Stromal cell of bone marrow (primary cell): ENCODE results near the gene LIMD2.

Source experiments
- DNase-seq: peaks from one replicate; pipeline ENCODE4 v3.0.0-alpha.2; 2012; ENCODE audit warnings: low read depth

The LIMD2 gene

DNA sequence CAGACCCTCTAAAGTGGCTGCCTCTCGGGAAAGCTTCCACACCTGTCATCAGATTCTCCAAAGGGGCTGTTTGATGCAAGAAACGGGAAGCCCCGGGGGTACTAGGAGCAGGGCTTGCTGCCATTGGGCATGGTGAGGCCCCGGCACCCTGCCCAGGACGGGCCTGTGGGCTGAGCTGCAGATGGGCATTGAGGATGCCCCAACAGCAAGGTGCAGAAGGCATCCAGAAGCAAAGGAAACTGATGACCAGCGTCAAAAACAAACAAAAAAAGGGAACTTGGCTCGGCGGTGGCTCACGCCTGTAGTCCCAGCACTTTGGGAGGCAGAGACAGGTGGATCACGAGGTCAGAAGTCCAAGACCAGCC lies 1.5 kb upstream of the LIMD2 start:
- no peak for DNase-seq

- DNase-seq = no peak
Observed at GRCh38 chr17:63700528-63701455, 867 bp upstream of the LIMD2 start.

- DNase-seq = no peak
Observed at GRCh38 chr17:63698886-63699637, 863 bp downstream of the LIMD2 start.

DNA sequence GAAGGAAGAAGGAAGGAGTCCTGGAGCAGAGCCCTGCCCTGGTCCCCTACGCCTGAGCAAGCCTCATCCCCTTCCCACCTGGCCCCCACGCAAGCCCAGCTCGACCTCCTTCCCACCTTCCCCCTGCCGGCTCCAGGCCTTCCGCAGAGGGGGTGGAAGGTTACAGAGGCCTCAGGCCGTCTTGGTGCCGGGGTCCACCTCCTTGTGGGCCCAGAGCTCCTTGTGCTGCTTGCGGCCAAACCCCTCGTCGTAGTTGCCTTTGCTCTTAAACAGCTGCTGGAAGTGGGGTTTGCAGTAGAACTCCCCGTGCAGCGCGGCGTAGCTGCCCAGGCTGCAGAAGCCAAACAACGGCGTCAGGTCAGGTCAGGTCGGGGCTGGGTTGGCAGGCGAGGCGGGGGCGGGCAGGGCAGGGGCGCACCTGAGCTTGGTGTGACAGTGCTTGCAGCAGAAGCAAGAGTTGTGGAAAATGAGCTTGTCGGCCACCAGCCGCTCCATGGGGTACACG lies 1.5 kb downstream of the LIMD2 start:
- no peak for DNase-seq

- DNase-seq = no peak
Observed at GRCh38 chr17:63697341-63698286, 2.3 kb downstream of the LIMD2 start.

DNA sequence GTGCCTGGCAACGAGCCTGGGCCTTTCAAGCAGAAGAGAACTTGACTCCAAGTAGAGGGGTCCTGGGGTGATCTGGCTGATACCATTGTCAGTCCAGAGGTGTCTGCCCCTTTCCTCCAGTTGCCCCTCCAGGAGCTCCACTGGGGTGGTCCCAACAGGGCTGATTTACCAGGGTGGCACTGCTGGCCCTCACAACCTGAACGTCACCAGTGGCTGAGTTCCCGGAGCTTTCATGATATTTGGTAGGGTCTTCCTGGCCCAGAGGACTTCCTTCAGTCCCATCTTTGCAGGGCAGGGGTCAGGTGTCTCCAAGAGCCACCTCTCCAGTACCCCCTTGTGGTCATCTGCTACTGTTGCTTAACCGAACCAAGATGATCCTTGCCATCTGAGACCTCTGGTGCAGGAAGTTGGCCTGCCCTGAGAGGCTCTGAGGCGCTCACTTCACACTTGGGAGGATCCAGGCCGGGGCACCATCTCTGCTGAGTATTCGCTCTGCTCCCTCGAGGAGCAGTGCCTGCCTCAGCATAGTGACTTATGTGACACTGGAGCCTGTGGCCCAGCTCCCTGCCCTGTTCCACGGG lies 3.5 kb downstream of the LIMD2 start:
- DNase-seq = no peak

- no peak for DNase-seq
Observed at GRCh38 chr17:63695889-63696288, 4.0 kb downstream of the LIMD2 start.

- DNase-seq = no peak
Observed at GRCh38 chr17:63694950-63695773, 4.8 kb downstream of the LIMD2 start.

DNA sequence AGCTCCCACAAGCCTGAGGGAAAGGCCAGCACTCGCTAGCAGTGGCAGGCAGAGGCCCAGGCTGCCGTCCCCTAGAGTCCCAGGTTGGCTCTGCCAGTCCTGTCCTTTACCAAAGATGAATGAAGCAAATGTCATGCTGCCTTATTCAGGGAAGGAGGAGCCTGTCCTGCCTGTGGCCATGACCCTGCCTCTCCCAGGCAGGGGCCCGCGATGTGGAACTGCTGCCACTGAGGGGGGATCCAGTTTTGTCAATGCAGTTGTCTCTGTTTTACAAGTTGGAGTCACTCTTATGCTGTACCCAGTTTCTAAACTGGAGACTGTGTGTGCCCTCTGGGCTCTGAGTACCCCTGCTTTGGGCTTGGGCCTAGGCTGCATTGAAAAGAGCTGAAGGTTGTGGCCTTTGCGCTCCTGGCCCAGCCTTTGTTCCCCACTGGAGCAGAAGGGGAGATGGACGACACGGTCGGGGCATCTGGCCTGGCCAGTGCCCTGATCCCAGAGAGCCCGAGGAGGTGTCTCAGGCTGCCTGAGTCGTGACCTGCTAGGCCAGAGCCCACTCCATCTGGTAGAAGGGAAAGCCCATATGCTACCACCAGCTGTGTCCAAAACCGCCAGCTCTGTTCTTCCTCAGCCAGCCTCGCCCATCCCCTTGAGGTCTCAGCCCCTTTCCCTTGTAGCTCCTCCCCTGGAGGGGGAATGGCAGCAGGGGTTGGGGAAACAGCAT lies 5.5 kb downstream of the LIMD2 start:
- no peak for DNase-seq

DNA sequence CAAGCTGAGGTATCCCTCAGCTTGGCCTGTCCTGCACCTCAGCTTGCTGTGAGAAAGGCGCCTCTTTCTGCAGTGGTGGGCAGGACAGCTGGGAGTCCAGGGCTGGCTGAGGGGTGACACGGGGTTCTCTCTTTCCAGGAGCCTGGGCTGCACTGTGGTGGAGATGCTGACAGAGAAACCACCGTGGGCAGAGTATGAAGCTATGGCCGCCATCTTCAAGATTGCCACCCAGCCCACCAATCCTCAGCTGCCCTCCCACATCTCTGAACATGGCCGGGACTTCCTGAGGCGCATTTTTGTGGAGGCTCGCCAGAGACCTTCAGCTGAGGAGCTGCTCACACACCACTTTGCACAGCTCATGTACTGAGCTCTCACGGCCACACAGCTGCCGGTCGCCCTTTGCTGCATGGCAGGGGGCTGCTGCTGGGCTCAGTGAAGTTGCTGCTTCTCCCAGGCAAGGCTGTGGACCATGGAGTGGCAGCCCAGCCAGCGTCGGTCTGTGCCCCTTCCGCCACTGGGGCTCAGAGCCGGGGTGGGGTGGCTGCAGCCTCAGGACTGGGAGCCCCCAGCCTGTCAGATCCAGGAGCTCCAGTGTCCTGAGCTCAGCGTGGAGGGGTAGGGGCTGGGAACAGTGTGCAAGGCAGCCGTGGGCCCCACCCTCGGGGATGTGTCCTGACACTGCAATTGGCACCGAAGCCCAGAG lies 6.4 kb downstream of the LIMD2 start:
- DNase-seq = no peak

- no peak for DNase-seq
Observed at GRCh38 chr17:63692195-63692816, 7.6 kb downstream of the LIMD2 start.

GRCh38 chr17:63689479-63689878 lies 10.4 kb downstream of the LIMD2 start:
- no peak for DNase-seq

GRCh38 chr17:63688396-63689020 lies 11.4 kb downstream of the LIMD2 start:
- no peak for DNase-seq

DNA sequence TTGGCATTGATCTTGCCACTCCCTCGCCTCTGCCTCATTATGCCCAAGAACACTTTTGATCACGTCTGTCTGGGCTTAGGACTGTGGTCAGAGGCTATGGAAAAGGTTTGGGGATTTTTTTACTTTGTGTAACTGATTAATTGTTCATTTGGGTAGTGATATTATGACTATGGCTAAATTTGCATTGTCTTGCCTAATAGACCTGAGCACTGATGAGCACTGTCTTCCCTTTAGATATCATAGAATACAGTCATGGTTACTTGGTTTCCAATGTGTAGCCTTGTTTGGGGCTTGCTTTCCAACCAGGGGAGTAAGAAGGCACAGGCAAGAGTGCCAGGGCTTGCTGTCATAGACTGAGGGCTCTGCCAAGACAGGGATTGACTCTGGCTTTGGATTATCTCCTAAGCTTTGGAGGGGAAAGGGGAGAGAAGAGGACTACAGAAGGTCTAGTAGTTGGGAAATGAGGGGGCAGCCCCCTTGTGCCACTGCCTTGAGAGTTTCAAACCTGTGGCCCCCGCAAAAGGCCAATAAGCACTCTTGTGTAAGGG lies 13.7 kb downstream of the LIMD2 start:
- DNase-seq = no peak

- no peak for DNase-seq
Observed at GRCh38 chr17:63685578-63685977, 14.3 kb downstream of the LIMD2 start.

DNA sequence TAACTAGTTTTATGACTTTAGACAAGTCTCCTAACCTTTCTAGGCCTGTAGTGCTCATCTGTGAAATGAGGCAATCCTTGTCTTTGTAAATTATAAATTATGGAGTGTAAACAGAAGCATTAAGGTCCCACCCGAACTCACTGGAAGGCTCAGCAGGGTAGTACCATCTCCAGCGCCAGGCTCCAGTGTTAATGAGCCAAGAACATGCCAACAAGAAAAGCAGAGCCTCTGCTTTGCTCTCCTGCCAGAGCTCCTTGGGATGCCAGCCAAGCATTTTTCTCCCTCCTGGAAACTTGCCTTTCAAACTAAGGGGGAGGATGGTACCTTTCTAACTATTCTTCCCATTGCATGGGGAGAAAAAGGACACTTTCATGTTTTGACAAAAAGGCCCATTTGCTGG lies 14.9 kb downstream of the LIMD2 start:
- no peak for DNase-seq

DNA sequence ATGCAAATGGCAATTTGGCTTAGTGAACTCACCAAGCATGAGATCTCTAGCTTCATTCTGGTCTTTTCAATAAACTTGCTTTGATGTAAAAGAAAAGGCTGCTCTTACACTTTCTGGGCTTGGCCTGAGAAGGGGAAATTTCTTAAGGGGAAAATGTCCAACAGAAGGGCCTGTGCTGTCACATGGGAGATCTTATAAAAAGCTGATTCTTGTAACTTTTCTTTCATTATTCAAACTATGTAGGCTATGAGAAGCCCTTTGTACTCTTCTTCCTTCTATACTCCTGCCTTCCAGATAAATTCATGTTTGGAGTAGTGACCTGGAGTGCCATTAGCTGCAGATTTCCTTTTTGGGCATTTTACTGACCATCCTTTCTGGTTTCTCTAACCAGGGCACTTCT lies 16.9 kb downstream of the LIMD2 start:
- no peak for DNase-seq

GRCh38 chr17:63682441-63682840 lies 17.5 kb downstream of the LIMD2 start:
- no peak for DNase-seq
